Astrocyte (in vitro differentiated cells and primary cell): ENCODE measurements around the gene SLFN14.

Experiments
- CTCF ChIP-seq: IDR thresholded peaks from 2 replicates; pipeline ENCODE4 v1.5.1; 2011; ENCODE audit warnings: low read depth, mild to moderate bottlenecking, inconsistent platforms, low read length, moderate library complexity; ENCODE audit not compliant: insufficient read depth
- EZH2 ChIP-seq: IDR thresholded peaks from 2 replicates; pipeline ENCODE4 v1.6.1; 2012; ENCODE audit warnings: mild to moderate bottlenecking, low read length, inconsistent platforms; ENCODE audit not compliant: insufficient read depth

GRCh38 chr17:35569405-35569804 is 8.8 kb upstream of the SLFN14 start:
- TF ChIP-seq CTCF (no peak), EZH2 (no peak)
